DMS153 (cell line): Measurements from ENCODE around the gene FSIP1.

Source experiments
- DNase-seq: peaks from one replicate; lab custom pipeline; 2025; lab: John Stamatoyannopoulos, UW

FSIP1 gene

DNA sequence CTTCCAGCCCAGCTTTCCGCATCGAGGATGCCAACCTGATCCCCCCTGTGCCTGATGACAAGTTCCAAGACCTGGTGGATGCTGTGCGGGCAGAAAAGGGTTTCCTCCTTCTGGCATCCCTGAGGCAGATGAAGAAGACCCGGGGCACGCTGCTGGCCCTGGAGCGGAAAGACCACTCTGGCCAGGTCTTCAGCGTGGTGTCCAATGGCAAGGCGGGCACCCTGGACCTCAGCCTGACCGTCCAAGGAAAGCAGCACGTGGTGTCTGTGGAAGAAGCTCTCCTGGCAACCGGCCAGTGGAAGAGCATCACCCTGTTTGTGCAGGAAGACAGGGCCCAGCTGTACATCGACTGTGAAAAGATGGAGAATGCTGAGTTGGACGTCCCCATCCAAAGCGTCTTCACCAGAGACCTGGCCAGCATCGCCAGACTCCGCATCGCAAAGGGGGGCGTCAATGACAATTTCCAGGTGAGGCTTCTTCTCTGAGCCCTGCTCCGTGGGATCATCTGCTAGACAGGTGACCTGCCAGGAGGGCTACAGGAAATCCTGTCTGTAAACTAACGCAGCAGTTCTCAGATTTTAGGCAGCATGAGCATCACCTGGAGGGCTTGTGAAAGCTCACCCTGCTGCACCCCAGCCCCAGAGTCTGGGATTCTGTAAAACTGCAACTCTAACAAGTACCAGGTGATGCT, 200.2 kb downstream of the FSIP1 start:
- no peak for DNase-seq

DNA sequence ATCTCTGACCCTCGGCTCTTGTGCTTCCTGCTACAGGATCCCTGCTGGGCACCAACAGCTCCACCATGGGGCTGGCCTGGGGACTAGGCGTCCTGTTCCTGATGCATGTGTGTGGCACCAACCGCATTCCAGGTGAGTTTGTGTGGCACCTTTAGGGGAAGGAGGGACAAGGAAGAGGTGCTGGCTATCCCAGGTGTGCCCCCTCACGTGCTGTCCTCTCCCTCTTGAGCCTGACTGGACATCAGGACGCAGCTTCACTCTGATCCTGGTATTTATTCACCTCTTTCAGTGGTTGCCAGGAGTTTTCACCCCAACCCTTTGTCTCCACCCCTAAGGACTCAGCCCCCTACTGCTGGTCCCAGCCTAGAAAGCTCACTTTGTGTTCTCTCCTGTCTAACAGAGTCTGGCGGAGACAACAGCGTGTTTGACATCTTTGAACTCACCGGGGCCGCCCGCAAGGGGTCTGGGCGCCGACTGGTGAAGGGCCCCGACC, 200.8 kb downstream of the FSIP1 start:
- DNase-seq: peak; percentile 20

DNA sequence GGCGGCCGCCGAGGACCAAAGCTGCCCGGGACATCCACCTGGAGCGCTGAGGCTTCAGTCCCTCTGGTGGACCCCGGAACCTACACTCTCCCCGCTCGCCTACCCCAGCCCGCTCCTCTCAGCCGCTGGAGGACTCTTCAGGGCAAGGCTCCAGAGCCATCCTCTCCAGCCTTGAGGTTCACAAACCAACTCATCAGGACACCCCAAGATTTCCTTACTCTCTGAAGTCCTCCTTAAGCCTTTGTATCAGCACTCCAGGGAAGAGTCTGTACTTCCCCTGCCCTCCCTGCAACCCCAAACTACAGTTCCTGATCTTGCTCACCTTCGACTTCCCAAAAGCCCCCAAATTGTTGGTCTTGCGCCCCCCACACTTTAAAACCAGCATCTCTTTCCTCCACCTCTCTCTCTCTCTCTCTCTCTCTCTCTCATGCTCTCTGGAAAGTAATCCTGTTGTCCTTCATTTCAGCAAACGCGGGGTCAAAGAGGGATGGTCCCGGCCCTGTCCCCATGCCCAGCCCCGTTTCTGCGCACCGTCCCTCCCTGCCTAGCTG, 201.3 kb downstream of the FSIP1 start:
- DNase-seq: no peak

- DNase-seq: no peak
These were observed 202.0 kb downstream of the FSIP1 start, which contains the start of gene THBS1 for GRCh38 chr15:39580485-39581241. Gene THBS1, plus strand, starts transcription at chr15:39581079. Its CDS starts 779 bp downstream, at chr15:39581858.

DNA sequence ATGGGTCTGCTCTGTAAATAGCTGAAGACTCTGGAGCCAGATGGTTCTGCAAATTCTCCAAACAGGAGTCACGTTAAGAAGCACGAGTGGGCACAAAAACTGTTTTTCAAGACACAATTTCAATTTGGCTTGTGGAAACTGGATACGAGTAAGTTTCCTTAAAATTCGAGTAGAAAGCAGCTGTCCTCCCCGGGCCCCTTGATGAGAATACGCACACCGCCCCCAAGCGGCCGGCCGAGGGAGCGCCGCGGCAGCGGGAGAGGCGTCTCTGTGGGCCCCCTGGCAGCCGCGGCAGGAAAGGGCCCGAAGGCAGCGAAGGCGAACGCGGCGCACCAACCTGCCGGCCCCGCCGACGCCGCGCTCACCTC, 202.5 kb downstream of the FSIP1 start:
- peak; percentile 41 for DNase-seq

- DNase-seq: peak; percentile 4
These were observed 203.0 kb downstream of the FSIP1 start for GRCh38 chr15:39579487-39580116.

GRCh38 chr15:39578851-39579486, 203.7 kb downstream of the FSIP1 start:
- no peak for DNase-seq

DNA sequence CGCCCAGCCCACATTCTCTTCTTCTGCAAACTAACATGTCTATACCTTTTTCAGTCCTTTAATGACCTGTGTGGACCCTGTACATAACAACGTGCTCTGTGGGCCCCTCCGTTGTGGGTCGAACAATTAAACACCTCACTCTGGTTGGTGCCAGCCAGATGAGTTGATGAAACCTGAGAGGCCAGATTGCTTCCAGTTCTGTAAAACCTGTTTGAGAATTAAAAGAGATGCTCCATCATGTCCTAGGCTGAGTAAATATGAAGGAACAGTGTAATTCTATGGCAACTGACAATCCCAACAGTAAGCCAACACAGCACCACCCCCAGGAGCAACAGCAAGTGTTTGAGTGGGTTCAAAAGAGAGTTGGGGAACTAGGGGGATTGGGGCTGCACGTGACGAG, 207.5 kb downstream of the FSIP1 start:
- DNase-seq: no peak

- no peak for DNase-seq
These were observed 208.2 kb downstream of the FSIP1 start for GRCh38 chr15:39574427-39574826.

GRCh38 chr15:39573844-39574243, 208.8 kb downstream of the FSIP1 start:
- no peak for DNase-seq

- DNase-seq: no peak
These were observed 209.4 kb downstream of the FSIP1 start for GRCh38 chr15:39573287-39573686.

DNA sequence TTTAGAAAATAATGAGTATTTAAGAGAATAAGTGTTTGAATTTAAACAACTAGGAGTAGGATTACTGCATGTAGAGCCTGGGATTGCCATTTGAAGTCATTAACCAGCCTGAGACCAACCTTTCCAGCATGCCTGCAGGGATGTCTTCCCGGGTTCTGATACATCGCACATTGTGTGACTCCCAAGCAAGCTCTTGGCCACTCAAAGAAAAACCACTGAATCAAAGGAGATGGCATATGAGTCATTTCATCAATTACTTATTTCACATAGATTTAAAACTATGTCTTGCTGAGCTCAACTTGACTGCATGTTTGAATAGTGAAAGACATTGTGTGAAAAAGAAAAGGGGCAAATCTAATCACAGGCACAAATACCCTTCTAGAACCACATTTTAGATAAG, 216.8 kb downstream of the FSIP1 start:
- DNase-seq: no peak

GRCh38 chr15:39564972-39565665, 217.5 kb downstream of the FSIP1 start:
- no peak for DNase-seq

- DNase-seq: no peak
These were observed 224.2 kb downstream of the FSIP1 start for GRCh38 chr15:39558421-39558820.

GRCh38 chr15:39556461-39556860, 226.2 kb downstream of the FSIP1 start:
- DNase-seq: no peak

DNA sequence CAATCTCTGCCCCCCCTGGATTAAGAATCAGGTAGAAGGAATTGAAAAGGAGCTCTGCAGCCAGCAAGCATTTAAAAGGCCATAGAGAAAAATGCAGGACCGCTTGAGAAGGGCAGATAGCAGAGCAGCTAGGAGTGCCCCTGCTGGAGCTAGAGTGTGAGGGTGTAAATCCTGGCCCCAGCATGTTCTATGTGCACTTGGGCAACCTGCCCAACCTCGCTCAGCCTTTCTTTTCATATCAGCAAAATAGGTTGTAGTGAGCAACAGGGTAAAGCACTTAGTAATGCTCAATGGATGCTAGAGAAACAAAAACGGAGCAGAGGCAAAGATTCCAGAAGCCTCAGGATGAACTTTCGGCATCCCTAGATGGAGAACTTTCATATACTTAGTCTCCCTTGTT, 226.8 kb downstream of the FSIP1 start:
- peak; percentile 12 for DNase-seq

DNA sequence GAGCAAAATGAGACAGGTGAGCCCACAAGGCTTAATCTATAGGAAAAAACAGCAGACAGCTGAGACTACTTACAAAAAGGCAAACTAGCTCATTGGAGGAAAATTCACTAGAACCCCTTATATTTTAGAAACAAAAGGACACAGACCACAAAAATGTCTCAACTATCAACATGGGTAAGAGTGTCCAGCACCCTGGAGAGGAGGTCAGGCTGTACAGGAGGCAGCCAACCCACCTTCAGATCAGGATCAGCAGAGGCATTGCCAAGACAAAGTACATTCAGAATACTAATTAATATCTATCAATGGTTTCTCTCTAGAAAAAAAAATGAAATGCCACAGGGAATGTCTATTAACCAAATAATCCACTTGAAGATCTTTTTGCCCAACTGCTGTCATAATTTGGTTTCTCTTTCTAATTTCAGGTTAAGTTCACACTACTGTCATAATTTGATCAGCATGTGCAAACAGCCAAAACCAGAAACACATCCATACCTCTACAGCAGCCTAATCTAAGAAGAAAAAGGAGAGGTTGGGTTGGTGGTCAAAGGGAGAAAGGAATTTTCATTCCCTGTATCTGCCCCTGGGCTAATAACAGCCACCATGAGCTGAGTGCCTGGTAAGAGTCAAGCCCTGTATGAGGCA, 227.8 kb downstream of the FSIP1 start:
- DNase-seq: no peak

- DNase-seq: peak; percentile 79
These were observed 228.5 kb downstream of the FSIP1 start for GRCh38 chr15:39553947-39554693.

GRCh38 chr15:39552556-39552955, 230.1 kb downstream of the FSIP1 start:
- no peak for DNase-seq

GRCh38 chr15:39551476-39551875, 231.2 kb downstream of the FSIP1 start:
- DNase-seq: no peak
